GM12872 (cell line): ENCODE data around the gene PCDH18.

Source experiments
- CTCF ChIP-seq: IDR thresholded peaks from 3 replicates; pipeline ENCODE4 v1.5.1; 2011; ENCODE audit warnings: low read depth, mild to moderate bottlenecking, low read length, moderate library complexity; ENCODE audit not compliant: insufficient read depth

Gene PCDH18

GRCh38 chr4:137545461-137545861 is 13.2 kb upstream of the PCDH18 start:
- no peak for TF ChIP-seq CTCF

GRCh38 chr4:137543648-137544047 is 11.4 kb upstream of the PCDH18 start:
- TF ChIP-seq CTCF, result no peak

GRCh38 chr4:137543198-137543597 is 10.9 kb upstream of the PCDH18 start:
- no peak for TF ChIP-seq CTCF

GRCh38 chr4:137541876-137542646 is 9.8 kb upstream of the PCDH18 start:
- no peak for TF ChIP-seq CTCF

GRCh38 chr4:137541181-137541580 is 8.9 kb upstream of the PCDH18 start:
- no peak for TF ChIP-seq CTCF

GRCh38 chr4:137540356-137540755 is 8.1 kb upstream of the PCDH18 start:
- no peak for TF ChIP-seq CTCF

GRCh38 chr4:137538526-137538925 is 6.2 kb upstream of the PCDH18 start:
- TF ChIP-seq CTCF, result no peak
